ENCODE results near the gene KCNAB1.

KCNAB1 gene

GRCh38 chr3:156148345-156148945 is 28.1 kb downstream of the KCNAB1 start:
- TF ChIP-seq CTCF (IDR thresholded peaks at IDR 0.05; ENCODE audit: low read depth, low read length) = no peak
- DNase-seq (ENCODE audit: low read depth, low spot score) = no peak
- no peak overlapping the region for H3K4me3 ChIP-seq (ENCODE audit: low read depth, low read length)
- in situ Hi-C loops (cut with HindIII; ENCODE audit: low sequenced_read_pairs) = no loop called here

GRCh38 chr3:156148946-156149381 is 28.6 kb downstream of the KCNAB1 start:
- TF ChIP-seq CTCF (IDR thresholded peaks at IDR 0.05; ENCODE audit: low read depth, low read length) = no peak
- in situ Hi-C loops (cut with HindIII; ENCODE audit: low sequenced_read_pairs) = no loop called here
- H3K4me3 ChIP-seq (ENCODE audit: low read depth, low read length) = no peak overlapping the region
- peak; percentile 6 for DNase-seq (ENCODE audit: low read depth, low spot score)

- in situ Hi-C loops (cut with HindIII; ENCODE audit: low sequenced_read_pairs) = no loop called here
- no peak for DNase-seq (ENCODE audit: low read depth, low spot score)
- TF ChIP-seq CTCF (IDR thresholded peaks at IDR 0.05; ENCODE audit: low read depth, low read length) = no peak
- no peak overlapping the region for H3K4me3 ChIP-seq (ENCODE audit: low read depth, low read length)
Measured at GRCh38 chr3:156149876-156150275, 29.5 kb downstream of the KCNAB1 start.

- in situ Hi-C loops (cut with HindIII; ENCODE audit: low sequenced_read_pairs) = no loop called here
- DNase-seq (ENCODE audit: low read depth, low spot score) = peak; percentile 70
- peak; percentile 89 for TF ChIP-seq CTCF (IDR thresholded peaks at IDR 0.05; ENCODE audit: low read depth, low read length)
- no peak overlapping the region for H3K4me3 ChIP-seq (ENCODE audit: low read depth, low read length)
Measured at GRCh38 chr3:156150434-156151066, 30.2 kb downstream of the KCNAB1 start.

GRCh38 chr3:156151824-156152428 is 31.5 kb downstream of the KCNAB1 start:
- H3K4me3 ChIP-seq (ENCODE audit: low read depth, low read length) = no peak overlapping the region
- peak; percentile 86 for TF ChIP-seq CTCF (IDR thresholded peaks at IDR 0.05; ENCODE audit: low read depth, low read length)
- peak; percentile 74 for DNase-seq (ENCODE audit: low read depth, low spot score)
- in situ Hi-C loops (cut with HindIII; ENCODE audit: low sequenced_read_pairs) = no loop called here

GRCh38 chr3:156158656-156159295 is 38.4 kb downstream of the KCNAB1 start:
- no peak for TF ChIP-seq CTCF (IDR thresholded peaks at IDR 0.05; ENCODE audit: low read depth, low read length)
- no peak for DNase-seq (ENCODE audit: low read depth, low spot score)
- in situ Hi-C loops (cut with HindIII; ENCODE audit: low sequenced_read_pairs) = no loop called here
- no peak overlapping the region for H3K4me3 ChIP-seq (ENCODE audit: low read depth, low read length)
